IMR-90 (cell line): ENCODE measurements around the gene PHACTR2. TPM values are rescaled to one million over a fixed set of nuclear protein-coding genes. Genes with fewer than 3 reads are reported as not detected.

Source experiments
- ATAC-seq: fragments of 200-7000 bp; cut with Tn5 transposase; 2 replicates; pipeline ENCODE4 v1.9.1; 2020; ENCODE audit warnings: low read depth, mild to moderate bottlenecking, moderate library complexity
- BruUV-seq: library from RNA; stranded (reverse); fragments of 400-500 nt; replicated peaks from 2 replicates; lab custom pipeline; 2021; lab: Mats Ljungman, UMichigan
- CTCF ChIA-PET: fragments of 300-600 bp; formaldehyde crosslinking; extraction: SDS; loops from one replicate; lab custom pipeline; 2021; ENCODE audit warnings: antibody characterized with exemption; lab: Yijun Ruan, JAX
- POLR2A ChIA-PET: fragments of 300-600 bp; sonication (Branson Sonifier 250); formaldehyde crosslinking; loops from one replicate; lab custom pipeline; 2022; ENCODE audit warnings: antibody characterized with exemption; ENCODE audit not compliant: unreplicated experiment; lab: Charles Lee
- DNase-seq: peaks from one replicate; pipeline ENCODE4 v3.0.0; 2013
- H2AFZ ChIP-seq: replicated peaks from 2 replicates; pipeline ENCODE3; 2013; ENCODE audit warnings: low read length, mild to moderate bottlenecking; ENCODE audit not compliant: poor library complexity
- H2AK5ac ChIP-seq: 2 replicates; pipeline ENCODE4 v1.6.1; 2013; ENCODE audit warnings: low read depth, low read length, inconsistent platforms
- H2AK9ac ChIP-seq: replicated peaks from 2 replicates; pipeline ENCODE3; 2013; ENCODE audit warnings: mild to moderate bottlenecking, low read depth, low read length, moderate library complexity; ENCODE audit not compliant: poor library complexity
- H2BK120ac ChIP-seq: 2 replicates; pipeline ENCODE4 v1.6.1; 2013; ENCODE audit warnings: low read depth, low read length, inconsistent platforms
- H2BK15ac ChIP-seq: 3 replicates; pipeline ENCODE4 v1.6.1; 2013; ENCODE audit warnings: low read depth, low read length, inconsistent platforms
- H2BK20ac ChIP-seq: 2 replicates; pipeline ENCODE4 v1.6.1; 2013; ENCODE audit warnings: low read depth, mild to moderate bottlenecking, inconsistent platforms, low read length, moderate library complexity
- H2BK5ac ChIP-seq: 2 replicates; pipeline ENCODE4 v1.6.1; 2013; ENCODE audit warnings: mild to moderate bottlenecking, low read depth, low read length, inconsistent platforms; ENCODE audit not compliant: poor library complexity, severe bottlenecking
- H3K14ac ChIP-seq: replicated peaks from 2 replicates; pipeline ENCODE4 v1.6.1; 2013; ENCODE audit warnings: low read depth, low read length, inconsistent platforms
- H3K18ac ChIP-seq: 2 replicates; pipeline ENCODE4 v1.6.1; 2013; ENCODE audit warnings: low read depth, low read length, control low read depth
- H3K23ac ChIP-seq: 2 replicates; pipeline ENCODE4 v1.6.1; 2013; ENCODE audit warnings: low read depth, low read length, inconsistent platforms
- H3K27ac ChIP-seq: 2 replicates; pipeline ENCODE4 v1.5.1; 2013; ENCODE audit warnings: mild to moderate bottlenecking, control low read depth, low read length; ENCODE audit not compliant: insufficient read depth
- H3K27me3 ChIP-seq: 2 replicates; pipeline ENCODE4 v1.6.1; 2013; ENCODE audit warnings: low read length; ENCODE audit not compliant: control insufficient read depth, insufficient read depth
- H3K36me3 ChIP-seq: 2 replicates; pipeline ENCODE4 v1.6.1; 2013; ENCODE audit warnings: low read length, mixed read lengths; ENCODE audit not compliant: control insufficient read depth, insufficient read depth
- H3K4ac ChIP-seq: 2 replicates; pipeline ENCODE4 v1.6.1; 2013; ENCODE audit warnings: low read depth, low read length, inconsistent platforms
- H3K4me1 ChIP-seq: 2 replicates; pipeline ENCODE4 v1.6.1; 2013; ENCODE audit warnings: low read length, mixed read lengths; ENCODE audit not compliant: control insufficient read depth, insufficient read depth
- H3K4me2 ChIP-seq: 2 replicates; pipeline ENCODE4 v1.6.1; 2013; ENCODE audit warnings: low read depth, mild to moderate bottlenecking, control low read depth, low read length, moderate library complexity
- H3K4me3 ChIP-seq: 2 replicates; pipeline ENCODE4 v1.5.1; 2013; ENCODE audit warnings: low read depth, mild to moderate bottlenecking, control low read depth, low read length, moderate library complexity; ENCODE audit not compliant: insufficient read depth
- H3K56ac ChIP-seq: 2 replicates; pipeline ENCODE4 v1.6.1; 2013; ENCODE audit warnings: low read length, inconsistent platforms; ENCODE audit not compliant: insufficient read depth; ENCODE audit errors: extremely low read depth
- H3K79me1 ChIP-seq, 2 experiments: 2 replicates each; pipeline ENCODE4 v1.6.1; 2013; ENCODE audit warnings: low read length in 2 of 2, inconsistent platforms in 1 of 2, low read depth in 1 of 2
- H3K9ac ChIP-seq: 2 replicates; pipeline ENCODE4 v1.6.1; 2013; ENCODE audit warnings: low read depth, low read length, control low read depth
- H3K9me1 ChIP-seq: 2 replicates; pipeline ENCODE4 v1.6.1; 2013; ENCODE audit warnings: low read length, inconsistent platforms; ENCODE audit not compliant: insufficient read depth
- H3K9me3 ChIP-seq: 2 replicates; pipeline ENCODE4 v1.6.1; 2013; ENCODE audit warnings: low read length; ENCODE audit not compliant: control insufficient read depth, insufficient read depth
- H4K20me1 ChIP-seq: 2 replicates; pipeline ENCODE4 v1.6.1; 2013; ENCODE audit warnings: low read length, inconsistent platforms; ENCODE audit not compliant: insufficient read depth
- H4K5ac ChIP-seq: 2 replicates; pipeline ENCODE4 v1.6.1; 2013; ENCODE audit warnings: mild to moderate bottlenecking, low read depth, low read length, control low read depth
- H4K8ac ChIP-seq, 2 experiments: 2 replicates each; pipeline ENCODE4 v1.6.1; 2013; ENCODE audit warnings: low read depth in 2 of 2, low read length in 2 of 2, control low read depth in 1 of 2, inconsistent platforms in 1 of 2
- H4K91ac ChIP-seq: 2 replicates; pipeline ENCODE4 v1.6.1; 2013; ENCODE audit warnings: low read depth, low read length, inconsistent platforms; ENCODE audit not compliant: insufficient read depth
- CHD1 ChIP-seq: IDR thresholded peaks from 2 replicates; pipeline ENCODE4 v1.6.1; 2012; ENCODE audit warnings: low read depth, low read length, improper control_type of control experiment
- MAFK ChIP-seq: IDR thresholded peaks from 2 replicates; pipeline ENCODE4 v1.6.1; 2012; ENCODE audit warnings: low read depth, low read length, improper control_type of control experiment
- MAZ ChIP-seq: IDR thresholded peaks from 2 replicates; pipeline ENCODE4 v1.6.1; 2012; ENCODE audit warnings: low read depth, mild to moderate bottlenecking, low read length, improper control_type of control experiment, moderate library complexity, borderline replicate concordance
- NFE2L2 ChIP-seq: fragments of 150-350 bp; IDR thresholded peaks from 2 replicates; pipeline ENCODE4 v1.6.1; 2016; ENCODE audit warnings: low read depth, mild to moderate bottlenecking, low read length
- RAD21 ChIP-seq: IDR thresholded peaks from 2 replicates; pipeline ENCODE4 v1.6.1; 2012; ENCODE audit warnings: low read length, improper control_type of control experiment
- RCOR1 ChIP-seq: IDR thresholded peaks from 2 replicates; pipeline ENCODE4 v1.6.1; 2012; ENCODE audit warnings: mild to moderate bottlenecking, low read length, improper control_type of control experiment; ENCODE audit not compliant: insufficient replicate concordance
- dilution Hi-C: fragments of 300-500 bp; cut with HindIII; formaldehyde crosslinking; loops from one replicate; pipeline ENCODE4 v1.14.3; 2018; ENCODE audit warnings: low sequenced_read_pairs; ENCODE audit not compliant: unreplicated experiment
- in situ Hi-C: fragments of 300-500 bp; cut with MboI; formaldehyde crosslinking; loops from 3 replicates; pipeline ENCODE4 v1.14.3; 2019; ENCODE audit warnings: low sequenced_read_pairs, inconsistent platforms, mixed read lengths
- intact Hi-C: fragments of 100-400 bp; cut with micrococcal nuclease; formaldehyde crosslinking; loops from 2 replicates; pipeline ENCODE4 v1.10.0; 2022
- polyA plus RNA-seq, 3 experiments: library from polyadenylated mRNA; depleted of rRNA; stranded (reverse); fragments of >200 nt; gene quantifications; 2 replicates each; pipeline ENCODE4 v1.2.3, GENCODE V29; 2012; ENCODE audit warnings: low replicate concordance in 1 of 3
- total RNA-seq: library from RNA; depleted of rRNA; stranded (reverse); fragments of >200 nt; gene quantifications from 2 replicates; pipeline ENCODE4 v1.2.3, GENCODE V29; 2012
- TF ChIP-seq, protein P1 (sequence below): fragments of 150-350 bp; IDR thresholded peaks from 2 replicates; pipeline ENCODE4 v1.6.1; 2016; ENCODE audit warnings: low read depth, mild to moderate bottlenecking, low read length, moderate library complexity, borderline replicate concordance
- TF ChIP-seq, protein P2 (sequence below): fragments of 150-350 bp; IDR thresholded peaks from 2 replicates; pipeline ENCODE4 v1.6.1; 2017; ENCODE audit warnings: mild to moderate bottlenecking, antibody characterized with exemption, low read length, low read depth

PHACTR2 gene
- total and polyA plus RNA-seq, 2 of the 4 experiments (the other 2 are of a cell fraction) = 14.5 to 74.2 TPM

DNA sequence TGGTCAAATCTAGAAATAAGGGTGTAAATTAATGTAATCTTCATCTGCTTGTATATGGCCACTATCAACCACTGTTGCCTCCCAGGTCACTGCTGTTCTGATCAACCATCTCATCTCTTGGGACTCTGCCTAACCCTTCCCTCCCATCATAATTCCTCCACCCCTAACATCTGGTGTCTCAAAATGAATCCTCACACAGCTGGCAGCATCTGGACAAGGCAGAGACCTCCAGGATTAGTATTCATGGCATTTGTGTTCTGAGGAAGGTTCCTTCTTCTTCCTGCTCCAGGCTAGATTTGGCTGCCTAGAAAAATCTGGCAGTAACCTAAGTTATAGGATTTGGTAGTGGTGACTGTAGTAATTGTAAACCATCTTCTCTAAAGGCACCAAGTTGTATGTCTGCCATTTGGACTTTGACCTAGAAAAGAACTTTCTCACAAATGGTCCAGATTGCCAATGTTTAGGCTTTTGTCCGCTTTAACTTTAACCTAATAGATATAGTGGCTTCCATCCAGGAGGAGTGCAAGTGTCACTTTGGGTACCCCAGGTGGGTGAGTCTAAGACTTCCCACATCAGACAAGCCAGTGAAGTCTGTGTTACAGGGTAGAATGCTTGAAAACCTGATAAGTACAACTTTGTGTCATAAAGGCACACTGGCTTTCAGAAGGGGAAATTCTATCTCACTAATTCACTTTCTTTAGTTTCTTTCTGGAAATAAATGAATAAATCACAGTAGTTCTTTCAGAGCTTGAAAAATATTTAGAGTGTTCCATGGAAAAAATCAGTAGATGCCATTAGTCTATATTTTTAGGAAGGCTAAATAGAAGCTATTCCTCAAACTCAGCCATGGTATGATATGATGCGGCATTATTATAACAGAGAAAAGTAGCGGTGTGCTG is 3.0 kb upstream of the PHACTR2 start (continued):
- TF ChIP-seq, protein P1, sequence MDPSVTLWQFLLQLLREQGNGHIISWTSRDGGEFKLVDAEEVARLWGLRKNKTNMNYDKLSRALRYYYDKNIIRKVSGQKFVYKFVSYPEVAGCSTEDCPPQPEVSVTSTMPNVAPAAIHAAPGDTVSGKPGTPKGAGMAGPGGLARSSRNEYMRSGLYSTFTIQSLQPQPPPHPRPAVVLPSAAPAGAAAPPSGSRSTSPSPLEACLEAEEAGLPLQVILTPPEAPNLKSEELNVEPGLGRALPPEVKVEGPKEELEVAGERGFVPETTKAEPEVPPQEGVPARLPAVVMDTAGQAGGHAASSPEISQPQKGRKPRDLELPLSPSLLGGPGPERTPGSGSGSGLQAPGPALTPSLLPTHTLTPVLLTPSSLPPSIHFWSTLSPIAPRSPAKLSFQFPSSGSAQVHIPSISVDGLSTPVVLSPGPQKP = no peak

DNA sequence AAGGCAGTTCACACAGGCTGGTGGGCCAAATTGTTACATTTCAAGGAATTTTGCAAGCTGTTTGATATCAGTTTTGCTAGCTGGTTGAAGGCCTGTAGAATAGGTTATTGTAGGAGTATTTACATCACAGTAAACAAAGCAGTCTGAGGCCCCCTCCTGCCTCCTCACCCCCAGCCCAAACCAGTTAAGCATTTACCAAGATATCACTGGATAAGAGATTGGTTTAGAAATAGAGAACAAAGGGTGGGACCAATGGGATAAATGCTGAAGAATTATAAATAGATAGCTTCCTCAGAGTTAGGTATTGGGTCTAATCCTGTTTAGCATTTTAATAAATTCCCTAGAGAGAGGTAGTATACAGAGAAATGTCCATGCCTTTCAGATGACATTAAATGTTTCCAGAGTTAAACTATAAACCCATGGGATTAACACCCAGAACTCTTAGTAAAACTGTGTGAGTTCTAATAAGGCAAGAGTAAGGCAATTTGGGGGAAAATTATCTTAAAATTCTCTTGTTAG is 2.3 kb upstream of the PHACTR2 start:
- in situ Hi-C loops = no loop called here
- Histone ChIP-seq H3K4me1 (peaks cover 10% of the 10 kb centered on the region), H4K91ac (no peak overlapping the region), H3K27me3 (no peaks in the 10 kb centered on the region), H3K27ac (peak overlapping the region; percentile 26; the same call in 1 of the 2 replicates), H3K79me1 (peaks cover 8 to 32% of the 10 kb centered on the region in 2 experiments), H3K14ac (no peak overlapping the region; the same call in 1 of the 2 replicates), H3K4ac (peak overlapping the region; percentile 57; the same call in 1 of the 2 replicates), H2BK15ac (no peak overlapping the region), H3K9me1 (peaks cover 4% of the 10 kb centered on the region), H4K5ac (no peak overlapping the region), H2BK5ac (no peak overlapping the region), H3K4me3 (no peak overlapping the region), H2BK20ac (peak overlapping the region; percentile 39; the same call in 1 of the 2 replicates), H2BK120ac (peak overlapping the region; percentile 44; the same call in 1 of the 2 replicates), H3K23ac (no peak overlapping the region), H3K18ac (peak overlapping the region; percentile 57), H3K9ac (no peak overlapping the region), H2AK9ac (no peak overlapping the region), H3K36me3 (no peaks in the 10 kb centered on the region), H4K20me1 (no peaks in the 10 kb centered on the region), H2AK5ac (peak overlapping the region; percentile 20; the same call in 1 of the 2 replicates), H3K56ac (no peak overlapping the region), H4K8ac (peak overlapping the region in 1 of 2 experiments; percentile 8; a peak in 1 of 4 replicates), H3K4me2 (no peak overlapping the region), H3K9me3 (no peaks in the 10 kb centered on the region), H2AFZ (no peak overlapping the region)
- ChIA-PET POLR2A (no interaction called here), CTCF (interaction anchor here (0.8 kb wide), 1 partner anchor 338 kb away, joined by 3 read pairs; no protein-coding TSS in a partner anchor)
- intact Hi-C loops = loop anchor here (5.0 kb wide), 1 partner anchor 337 kb away; no protein-coding TSS in a partner anchor
- no peak for ATAC-seq
- dilution Hi-C loops = no loop called here
- no peak for DNase-seq
- BruUV-seq = no TSS peak
- TF ChIP-seq RAD21 (no peak), MAFK (no peak), MAZ (no peak), CHD1 (no peak), NFE2L2 (no peak), RCOR1 (no peak)
- TF ChIP-seq, protein P2, sequence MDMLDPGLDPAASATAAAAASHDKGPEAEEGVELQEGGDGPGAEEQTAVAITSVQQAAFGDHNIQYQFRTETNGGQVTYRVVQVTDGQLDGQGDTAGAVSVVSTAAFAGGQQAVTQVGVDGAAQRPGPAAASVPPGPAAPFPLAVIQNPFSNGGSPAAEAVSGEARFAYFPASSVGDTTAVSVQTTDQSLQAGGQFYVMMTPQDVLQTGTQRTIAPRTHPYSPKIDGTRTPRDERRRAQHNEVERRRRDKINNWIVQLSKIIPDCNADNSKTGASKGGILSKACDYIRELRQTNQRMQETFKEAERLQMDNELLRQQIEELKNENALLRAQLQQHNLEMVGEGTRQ = no peak
